ENCODE measurements around the gene ACVR1. TPM values are rescaled to one million over a fixed set of nuclear protein-coding genes. Genes with fewer than 3 reads are reported as not detected.

The ACVR1 gene
- total and polyA plus RNA-seq, 2 donors (not counting 3 experiments of a cell fraction or from before 2014, with no cell fraction given), result 24.8 to 33.6 TPM

- dilution Hi-C loops (cut with MboI; ENCODE audit: extremely low pct_ligation_motif_present, low sequenced_read_pairs), result no loop called here
- TF ChIP-seq, protein P1, sequence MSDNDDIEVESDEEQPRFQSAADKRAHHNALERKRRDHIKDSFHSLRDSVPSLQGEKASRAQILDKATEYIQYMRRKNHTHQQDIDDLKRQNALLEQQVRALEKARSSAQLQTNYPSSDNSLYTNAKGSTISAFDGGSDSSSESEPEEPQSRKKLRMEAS (IDR thresholded peaks at IDR 0.05; ENCODE audit: insufficient read depth, insufficient read length), result no peak
- no peak for TF ChIP-seq EZH2 (IDR thresholded peaks at IDR 0.05; ENCODE audit: borderline replicate concordance, low read depth, low read length, severe bottlenecking)
- TF ChIP-seq FOS (IDR thresholded peaks at IDR 0.05; ENCODE audit: borderline replicate concordance, insufficient read depth, low read length), result no peak
- no peak for TF ChIP-seq MYC (IDR thresholded peaks at IDR 0.05; ENCODE audit: low read depth, low read length)
- TF ChIP-seq POLR2AphosphoS5 (IDR thresholded peaks at IDR 0.05; ENCODE audit: insufficient read depth, low read depth, low read length), result no peak
- no peak for TF ChIP-seq POLR2A (IDR thresholded peaks at IDR 0.05; ENCODE audit: low read depth, low read length)
Measured at GRCh38 chr2:157722580-157723234, 153.4 kb downstream of the ACVR1 start.

DNA sequence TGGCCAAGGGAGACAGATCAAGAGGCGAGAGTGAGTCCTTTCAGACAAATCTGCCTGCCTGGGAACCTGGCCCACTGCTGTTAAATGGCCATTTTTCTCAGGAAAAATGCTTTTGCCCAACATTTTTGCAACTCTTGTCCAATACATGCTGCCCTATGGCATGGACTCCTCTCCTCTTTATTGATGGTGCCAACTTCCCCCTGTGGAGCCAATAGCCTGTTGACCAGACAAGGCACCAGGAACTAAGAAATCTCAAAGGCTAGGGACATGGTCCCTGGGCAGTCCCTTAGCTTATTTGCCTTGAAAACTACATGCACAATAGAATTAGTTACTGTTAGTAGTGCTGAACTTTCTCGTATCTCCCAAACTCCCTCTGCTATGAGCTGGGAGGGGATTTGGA is 155.6 kb downstream of the ACVR1 start:
- FAIRE-seq (no peak), DNase-seq (ENCODE audit: low read depth, low spot score) (no peak)
- intact Hi-C loops (cut with micrococcal nuclease) (no loop called here), dilution Hi-C loops (cut with MboI; ENCODE audit: extremely low pct_ligation_motif_present, low sequenced_read_pairs) (no loop called here)
- H3K27me3 ChIP-seq (ENCODE audit: control insufficient read depth in 2 of 2, insufficient read depth in 2 of 2, low read length in 2 of 2), result no peaks in the 10 kb centered on the region
- H3K4me1 ChIP-seq (ENCODE audit: control insufficient read depth, extremely low read depth, insufficient read depth, low read length), result no peaks in the 10 kb centered on the region
- no peak overlapping the region for H3K4me3 ChIP-seq (replicated peaks in 1 of 3; ENCODE audit: insufficient read depth in 1 of 3, low read depth in 1 of 3, low read length in 3 of 3)
- no peaks in the 10 kb centered on the region for H3K9me1 ChIP-seq (replicated peaks; ENCODE audit: control insufficient read depth, extremely low read depth, insufficient read depth, low read length)
- no peaks in the 10 kb centered on the region for H3K9me3 ChIP-seq (replicated peaks; ENCODE audit: control insufficient read depth, insufficient read depth, low read length)
- ChIA-PET CTCF (no interaction called here), POLR2A (no interaction called here)
- TF ChIP-seq, protein P1 (IDR thresholded peaks at IDR 0.05; ENCODE audit: insufficient read depth, insufficient read length), result no peak
- TF ChIP-seq POLR2A (IDR thresholded peaks at IDR 0.05; ENCODE audit: low read depth, low read length) (no peak), POLR2AphosphoS5 (IDR thresholded peaks at IDR 0.05; ENCODE audit: insufficient read depth, low read depth, low read length) (no peak), GATA2 (IDR thresholded peaks at IDR 0.05; ENCODE audit: insufficient read depth, insufficient read length, low read depth, low read length) (no peak), FOS (IDR thresholded peaks at IDR 0.05; ENCODE audit: borderline replicate concordance, insufficient read depth, low read length) (no peak), JUN (IDR thresholded peaks at IDR 0.05; ENCODE audit: borderline replicate concordance, insufficient read depth, insufficient read length, low read depth) (no peak), EZH2 (IDR thresholded peaks at IDR 0.05; ENCODE audit: borderline replicate concordance, low read depth, low read length, severe bottlenecking) (no peak), MYC (IDR thresholded peaks at IDR 0.05; ENCODE audit: low read depth, low read length) (no peak)
- TF ChIP-seq, protein P2, sequence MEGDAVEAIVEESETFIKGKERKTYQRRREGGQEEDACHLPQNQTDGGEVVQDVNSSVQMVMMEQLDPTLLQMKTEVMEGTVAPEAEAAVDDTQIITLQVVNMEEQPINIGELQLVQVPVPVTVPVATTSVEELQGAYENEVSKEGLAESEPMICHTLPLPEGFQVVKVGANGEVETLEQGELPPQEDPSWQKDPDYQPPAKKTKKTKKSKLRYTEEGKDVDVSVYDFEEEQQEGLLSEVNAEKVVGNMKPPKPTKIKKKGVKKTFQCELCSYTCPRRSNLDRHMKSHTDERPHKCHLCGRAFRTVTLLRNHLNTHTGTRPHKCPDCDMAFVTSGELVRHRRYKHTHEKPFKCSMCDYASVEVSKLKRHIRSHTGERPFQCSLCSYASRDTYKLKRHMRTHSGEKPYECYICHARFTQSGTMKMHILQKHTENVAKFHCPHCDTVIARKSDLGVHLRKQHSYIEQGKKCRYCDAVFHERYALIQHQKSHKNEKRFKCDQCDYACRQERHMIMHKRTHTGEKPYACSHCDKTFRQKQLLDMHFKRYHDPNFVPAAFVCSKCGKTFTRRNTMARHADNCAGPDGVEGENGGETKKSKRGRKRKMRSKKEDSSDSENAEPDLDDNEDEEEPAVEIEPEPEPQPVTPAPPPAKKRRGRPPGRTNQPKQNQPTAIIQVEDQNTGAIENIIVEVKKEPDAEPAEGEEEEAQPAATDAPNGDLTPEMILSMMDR (IDR thresholded peaks at IDR 0.05; ENCODE audit: extremely low read depth in 1 of 2, insufficient read depth in 1 of 2, low read depth in 1 of 2, low read length in 2 of 2), result no peak
- BruUV-seq (replicated peaks), result no TSS peak
- no peaks in the 10 kb centered on the region for H4K20me1 ChIP-seq (replicated peaks; ENCODE audit: control insufficient read depth, extremely low read depth, insufficient read depth, low read length)
- H2AFZ ChIP-seq (ENCODE audit: low read depth, low read length), result no peak overlapping the region
- H3K4me2 ChIP-seq (ENCODE audit: insufficient read depth, low read length), result no peak overlapping the region
- H3K9ac ChIP-seq (replicated peaks; ENCODE audit: extremely low read depth, insufficient read depth, low read length), result no peak overlapping the region
- H3K27ac ChIP-seq (ENCODE audit: insufficient read depth, low read depth, low read length), result no peak overlapping the region
- H3K79me2 ChIP-seq (ENCODE audit: control insufficient read depth, insufficient read depth, low read length), result no peaks in the 10 kb centered on the region
- H3K36me3 ChIP-seq (ENCODE audit: control insufficient read depth in 2 of 2, extremely low read depth in 1 of 2, insufficient read depth in 2 of 2, low read length in 2 of 2), result no peaks in the 10 kb centered on the region

More at GRCh38 chr2:157722580-157723234, 153.4 kb downstream of the ACVR1 start:
- Histone ChIP-seq H3K4me2 (ENCODE audit: insufficient read depth, low read length) (no peak overlapping the region), H3K9me1 (replicated peaks; ENCODE audit: control insufficient read depth, extremely low read depth, insufficient read depth, low read length) (no peaks in the 10 kb centered on the region), H4K20me1 (replicated peaks; ENCODE audit: control insufficient read depth, extremely low read depth, insufficient read depth, low read length) (no peaks in the 10 kb centered on the region), H2AFZ (ENCODE audit: low read depth, low read length) (no peak overlapping the region), H3K36me3 (ENCODE audit: control insufficient read depth in 2 of 2, extremely low read depth in 1 of 2, insufficient read depth in 2 of 2, low read length in 2 of 2) (peaks cover 0 to 3% of the 10 kb centered on the region in 2 experiments), H3K79me2 (ENCODE audit: control insufficient read depth, insufficient read depth, low read length) (no peaks in the 10 kb centered on the region), H3K9me3 (replicated peaks; ENCODE audit: control insufficient read depth, insufficient read depth, low read length) (no peaks in the 10 kb centered on the region), H3K27ac (ENCODE audit: insufficient read depth, low read depth, low read length) (no peak overlapping the region), H3K4me1 (ENCODE audit: control insufficient read depth, extremely low read depth, insufficient read depth, low read length) (no peaks in the 10 kb centered on the region), H3K9ac (replicated peaks; ENCODE audit: extremely low read depth, insufficient read depth, low read length) (no peak overlapping the region), H3K27me3 (ENCODE audit: control insufficient read depth in 2 of 2, insufficient read depth in 2 of 2, low read length in 2 of 2) (no peaks in the 10 kb centered on the region), H3K4me3 (replicated peaks in 1 of 3; ENCODE audit: insufficient read depth in 1 of 3, low read depth in 1 of 3, low read length in 3 of 3) (no peak overlapping the region)
- FAIRE-seq (no peak), DNase-seq (ENCODE audit: low read depth, low spot score) (peak; percentile 14)
- no TSS peak for BruUV-seq (replicated peaks)
- CTCF ChIA-PET, result no interaction called here
- intact Hi-C loops (cut with micrococcal nuclease), result no loop called here
- POLR2A ChIA-PET, result no interaction called here

Data from endothelial cell of umbilical vein (primary cell).